ENCODE results near the gene CDC42EP5. TPM values are rescaled to one million over a fixed set of nuclear protein-coding genes. Genes with fewer than 3 reads are reported as not detected.
"Not testable (repeated sequence)": the region's sequence is repeated elsewhere in the genome, so short reads cannot be mapped to it uniquely, and the experiment has no call there.

Gene CDC42EP5
- polyA plus RNA-seq, 3 donors = not detected

- H3K27ac ChIP-seq (ENCODE audit: low read depth in 1 of 2, low read length in 2 of 2); H3K9me3 ChIP-seq (replicated peaks in 1 of 2; ENCODE audit: control insufficient read depth in 1 of 2, insufficient read depth in 1 of 2, low read length in 2 of 2); H3K9me3 Mint-ChIP-seq; H3K9ac ChIP-seq (ENCODE audit: insufficient read depth, low read length, poor library complexity, severe bottlenecking); intact Hi-C loops (cut with micrococcal nuclease); H3K36me3 ChIP-seq (replicated peaks in 1 of 2; ENCODE audit: control insufficient read depth in 1 of 2, insufficient read depth in 2 of 2, low read length in 2 of 2); H3K4me3 ChIP-seq (replicated peaks in 1 of 3; ENCODE audit: low read depth in 2 of 3, low read length in 3 of 3); H3K27ac Mint-ChIP-seq; H3K4me1 ChIP-seq (ENCODE audit: control insufficient read depth in 1 of 2, insufficient read depth in 2 of 2, low read length in 2 of 2); H3K36me3 Mint-ChIP-seq; H4K20me1 ChIP-seq (ENCODE audit: insufficient read depth, low read length); DNase-seq; H3K4me2 ChIP-seq (replicated peaks; ENCODE audit: extremely low read depth, low read length, poor library complexity, severe bottlenecking); H2AFZ ChIP-seq (ENCODE audit: insufficient read depth, low read depth, low read length, poor library complexity, severe bottlenecking); H3K79me2 ChIP-seq (ENCODE audit: insufficient read depth, low read length): not testable (repeated sequence)
- peaks cover 45 to 60% (median 52%) of the 10 kb centered on the region in 3 donors for H3K27me3 Mint-ChIP-seq (ENCODE audit: low read depth in 3 of 3)
- H3K27me3 ChIP-seq (ENCODE audit: control insufficient read depth in 2 of 2, insufficient read depth in 2 of 2, low read length in 2 of 2) = peaks cover 16 to 35% of the 10 kb centered on the region in 2 donors
- H3K4me3 Mint-ChIP-seq = peak overlapping the region in 1 of 2 donors; percentile 72
- WGBS (ENCODE audit: insufficient coverage) = no CpG with 5 or more reads among the region's 3 CpGs
- H3K4me1 Mint-ChIP-seq = peaks cover 15% of the 10 kb centered on the region
Observed at GRCh38 chr19:54508487-54508886, 35.4 kb upstream of the CDC42EP5 start.

GRCh38 chr19:54507824-54508223 lies 34.7 kb upstream of the CDC42EP5 start:
- Histone ChIP-seq H3K27ac (ENCODE audit: low read depth in 1 of 2, low read length in 2 of 2) (no peak overlapping the region), H3K9ac (ENCODE audit: insufficient read depth, low read length, poor library complexity, severe bottlenecking) (no peak overlapping the region), H3K27me3 (ENCODE audit: control insufficient read depth in 2 of 2, insufficient read depth in 2 of 2, low read length in 2 of 2) (peaks cover 17 to 42% of the 10 kb centered on the region in 2 donors), H3K4me1 (ENCODE audit: control insufficient read depth in 1 of 2, insufficient read depth in 2 of 2, low read length in 2 of 2) (peaks cover 4 to 5% of the 10 kb centered on the region in 2 donors), H2AFZ (ENCODE audit: insufficient read depth, low read depth, low read length, poor library complexity, severe bottlenecking) (no peak overlapping the region), H4K20me1 (ENCODE audit: insufficient read depth, low read length) (no peaks in the 10 kb centered on the region), H3K9me3 (replicated peaks in 1 of 2; ENCODE audit: control insufficient read depth in 1 of 2, insufficient read depth in 1 of 2, low read length in 2 of 2) (no peaks in the 10 kb centered on the region), H3K36me3 (replicated peaks in 1 of 2; ENCODE audit: control insufficient read depth in 1 of 2, insufficient read depth in 2 of 2, low read length in 2 of 2) (no peaks in the 10 kb centered on the region), H3K4me3 (replicated peaks in 1 of 3; ENCODE audit: low read depth in 2 of 3, low read length in 3 of 3) (no peak overlapping the region), H3K79me2 (ENCODE audit: insufficient read depth, low read length) (peaks cover 4% of the 10 kb centered on the region), H3K4me2 (replicated peaks; ENCODE audit: extremely low read depth, low read length, poor library complexity, severe bottlenecking) (no peak overlapping the region)
- no peak for TF ChIP-seq CTCF (IDR thresholded peaks at IDR 0.05)
- Mint-ChIP-seq H3K4me3 (peak overlapping the region in 1 of 2 donors; percentile 72), H3K4me1 (peaks cover 15% of the 10 kb centered on the region), H3K27ac (no peak overlapping the region), H3K9me3 (peaks cover 0 to 10% (median 2%) of the 10 kb centered on the region in 7 donors), H3K27me3 (ENCODE audit: low read depth in 3 of 3) (peaks cover 46 to 61% (median 52%) of the 10 kb centered on the region in 3 donors), H3K36me3 (no peaks in the 10 kb centered on the region)
- intact Hi-C loops (cut with micrococcal nuclease) = no loop called here
- WGBS (ENCODE audit: insufficient coverage) = 88% methylated on average over 6 of the region's 12 CpGs
- no peak for DNase-seq

GRCh38 chr19:54507038-54507717 lies 34.1 kb upstream of the CDC42EP5 start:
- H3K4me1 ChIP-seq (ENCODE audit: control insufficient read depth in 1 of 2, insufficient read depth in 2 of 2, low read length in 2 of 2); H3K9me3 Mint-ChIP-seq; H3K79me2 ChIP-seq (ENCODE audit: insufficient read depth, low read length); H2AFZ ChIP-seq (ENCODE audit: insufficient read depth, low read depth, low read length, poor library complexity, severe bottlenecking); DNase-seq; H3K4me3 ChIP-seq (replicated peaks in 1 of 3; ENCODE audit: low read depth in 2 of 3, low read length in 3 of 3); H3K9me3 ChIP-seq (replicated peaks in 1 of 2; ENCODE audit: control insufficient read depth in 1 of 2, insufficient read depth in 1 of 2, low read length in 2 of 2); H3K36me3 ChIP-seq (replicated peaks in 1 of 2; ENCODE audit: control insufficient read depth in 1 of 2, insufficient read depth in 2 of 2, low read length in 2 of 2); H3K9ac ChIP-seq (ENCODE audit: insufficient read depth, low read length, poor library complexity, severe bottlenecking); H3K36me3 Mint-ChIP-seq; H3K4me2 ChIP-seq (replicated peaks; ENCODE audit: extremely low read depth, low read length, poor library complexity, severe bottlenecking); intact Hi-C loops (cut with micrococcal nuclease); H4K20me1 ChIP-seq (ENCODE audit: insufficient read depth, low read length): not testable (repeated sequence)
- Mint-ChIP-seq H3K4me1 (peaks cover 15% of the 10 kb centered on the region), H3K4me3 (peak overlapping the region in 1 of 2 donors; percentile 35), H3K27ac (peak overlapping the region in 4 of 7 donors; percentile 64 to 78 (median 72)), H3K27me3 (ENCODE audit: low read depth in 3 of 3) (peaks cover 48 to 63% (median 50%) of the 10 kb centered on the region in 3 donors)
- WGBS (ENCODE audit: insufficient coverage) = 93% methylated on average over 3 of the region's 15 CpGs
- Histone ChIP-seq H3K27me3 (ENCODE audit: control insufficient read depth in 2 of 2, insufficient read depth in 2 of 2, low read length in 2 of 2) (peaks cover 20 to 45% of the 10 kb centered on the region in 2 donors), H3K27ac (ENCODE audit: low read depth in 1 of 2, low read length in 2 of 2) (peak overlapping the region in 1 of 2 donors; percentile 11)

All from CD14-positive monocyte (primary cell).